GM12873 (cell line): ENCODE measurements around the gene AKAP1.

Experiments used
- CTCF ChIP-seq: IDR thresholded peaks from 2 replicates; pipeline ENCODE4 v1.5.1; 2012; ENCODE audit warnings: low read depth, mild to moderate bottlenecking, moderate library complexity, low read length, control low read depth; ENCODE audit not compliant: insufficient read depth; ENCODE audit errors: missing control alignments

AKAP1 gene

GRCh38 chr17:57133486-57133885 lies 48.4 kb downstream of the AKAP1 start:
- no peak for TF ChIP-seq CTCF

GRCh38 chr17:57135026-57135788 lies 50.2 kb downstream of the AKAP1 start:
- no peak for TF ChIP-seq CTCF

- no peak for TF ChIP-seq CTCF
Measured at GRCh38 chr17:57135789-57136291, 50.8 kb downstream of the AKAP1 start.

- TF ChIP-seq CTCF, result no peak
Measured at GRCh38 chr17:57136355-57136754, 51.3 kb downstream of the AKAP1 start.

GRCh38 chr17:57138030-57138911 lies 53.2 kb downstream of the AKAP1 start:
- TF ChIP-seq CTCF, result no peak

- TF ChIP-seq CTCF, result no peak
Measured at GRCh38 chr17:57138956-57139576, 54.0 kb downstream of the AKAP1 start.

GRCh38 chr17:57140316-57140715 lies 55.3 kb downstream of the AKAP1 start:
- TF ChIP-seq CTCF, result no peak
